HepG2 (cell line): ENCODE measurements around the gene AMZ2. TPM values are rescaled to one million over a fixed set of nuclear protein-coding genes. Genes with fewer than 3 reads are reported as not detected.

ENCODE experiments used
- KDM6A ChIP-seq: IDR thresholded peaks from 2 replicates; pipeline ENCODE4 v1.6.1; 2016; ENCODE audit warnings: low read depth
- MED1 ChIP-seq: sonication (generic); formaldehyde crosslinking; IDR thresholded peaks from 2 replicates; pipeline ENCODE4 v1.4.0; 2020; ENCODE audit warnings: missing genetic modification reagents
- NPAS2 ChIP-seq: sonication (generic); formaldehyde crosslinking; IDR thresholded peaks from 2 replicates; pipeline ENCODE4 v1.8.0; 2022; ENCODE audit warnings: mild to moderate bottlenecking, missing genetic modification reagents, borderline replicate concordance
- SOX13 ChIP-seq, 3 experiments: fragments of 450-650 bp in 1 of 3; sonication (generic) in 1 of 3; formaldehyde crosslinking in 1 of 3; IDR thresholded peaks in 2 of 3; conservative IDR thresholded peaks in 1 of 3; 2 replicates each; pipeline versions ENCODE4 v1.5.0 to v1.6.1; 2016 to 2020; ENCODE audit warnings: antibody characterized with exemption in 1 of 3, mild to moderate bottlenecking in 1 of 3, missing compliant biosample characterization in 1 of 3, missing genetic modification reagents in 1 of 3, moderate library complexity in 1 of 3
- XBP1 ChIP-seq: sonication (generic); formaldehyde crosslinking; IDR thresholded peaks from 2 replicates; pipeline ENCODE4 v1.5.0; 2020; ENCODE audit warnings: missing genetic modification reagents
- ZNF225 ChIP-seq: sonication (generic); formaldehyde crosslinking; IDR thresholded peaks from 2 replicates; pipeline ENCODE4 v1.4.0; 2020; ENCODE audit warnings: mild to moderate bottlenecking, missing genetic modification reagents
- ZNF235 ChIP-seq: sonication (generic); formaldehyde crosslinking; IDR thresholded peaks from 2 replicates; pipeline ENCODE4 v1.8.1; 2023; ENCODE audit warnings: mild to moderate bottlenecking, missing genetic modification reagents, borderline replicate concordance
- ZNF431 ChIP-seq: sonication (generic); formaldehyde crosslinking; IDR thresholded peaks from 2 replicates; pipeline ENCODE4 v1.9.0; 2022; ENCODE audit warnings: missing genetic modification reagents, low read depth, mild to moderate bottlenecking, borderline replicate concordance
- polyA plus RNA-seq, 8 experiments: library from polyadenylated mRNA; depleted of rRNA in 3 of 8; stranded (reverse) in 7 of 8; unstranded in 1 of 8; fragments of >200 nt; fragmentation: Illumina TruSeq in 4 of 8; extraction: Trizol in 4 of 8; gene quantifications; 2 replicates each; pipeline versions ENCODE4 v1.2.1 to v1.2.3, GENCODE V29; 2011 to 2016; ENCODE audit warnings: low read depth in 4 of 8, missing spikeins in 1 of 8, mixed read lengths in 1 of 8; ENCODE audit not compliant: insufficient read depth in 1 of 8
- total RNA-seq, 5 experiments: library from RNA; depleted of rRNA; stranded (reverse); fragments of >200 nt; fragmentation: Illumina TruSeq; extraction: Trizol; gene quantifications; 2 replicates each; pipeline ENCODE4 v1.2.3, GENCODE V29; 2016; ENCODE audit warnings: low read depth in 1 of 5
- TF ChIP-seq, protein P1 (sequence below): IDR thresholded peaks from 2 replicates; pipeline ENCODE4 v1.6.1; 2016; ENCODE audit warnings: control low read depth
- TF ChIP-seq, protein P2 (sequence below): sonication (generic); formaldehyde crosslinking; IDR thresholded peaks from 2 replicates; pipeline ENCODE4 v1.4.0; 2020; ENCODE audit warnings: missing genetic modification reagents

The AMZ2 gene
- total and polyA plus RNA-seq, 2 of the 13 experiments (the other 11 are each of a cell fraction or from before 2014, with no cell fraction given) = 86.9 to 90.2 TPM

DNA sequence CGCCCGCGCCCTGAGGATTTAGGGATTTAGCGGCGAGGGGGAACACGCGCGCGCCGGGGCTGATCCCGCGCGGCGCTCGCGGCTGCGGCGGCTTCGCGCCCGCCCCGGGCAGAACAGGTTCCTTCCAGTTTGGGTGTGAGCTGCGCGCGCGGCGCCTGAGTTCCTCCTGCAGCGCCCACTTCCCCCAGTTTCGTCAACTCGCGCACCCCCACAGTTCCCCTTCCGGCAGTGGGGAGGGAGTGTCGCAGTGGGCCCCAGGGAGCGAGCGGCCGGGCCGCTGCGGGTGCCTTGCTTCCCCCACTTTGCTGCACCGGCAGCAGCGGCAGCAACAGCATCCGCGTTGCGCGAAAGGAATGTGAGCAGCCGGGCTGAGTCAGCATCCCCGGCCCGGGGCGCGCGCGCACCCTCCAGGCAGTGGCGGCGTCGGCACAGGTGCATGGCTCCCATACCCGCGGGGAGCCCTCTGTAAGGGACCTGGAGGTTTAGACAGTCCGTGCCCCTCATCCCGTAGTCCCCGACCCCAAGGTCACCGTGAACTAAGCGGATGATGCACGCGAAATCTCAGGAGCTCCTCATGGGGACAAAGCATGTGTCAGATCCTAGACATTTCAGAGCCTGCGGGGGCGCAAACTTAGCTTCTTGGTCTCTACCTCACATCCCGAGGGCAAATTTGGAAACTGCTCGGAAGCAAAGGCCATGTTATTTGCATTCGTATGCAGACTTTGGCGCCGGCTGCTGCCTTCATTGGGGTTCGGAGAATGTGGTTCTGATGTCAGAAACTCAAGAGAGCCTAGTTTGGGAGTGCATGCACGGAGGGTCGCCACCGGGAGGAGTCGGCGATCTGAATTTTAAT, 44.2 kb downstream of the AMZ2 start (continued):
- TF ChIP-seq, protein P1, sequence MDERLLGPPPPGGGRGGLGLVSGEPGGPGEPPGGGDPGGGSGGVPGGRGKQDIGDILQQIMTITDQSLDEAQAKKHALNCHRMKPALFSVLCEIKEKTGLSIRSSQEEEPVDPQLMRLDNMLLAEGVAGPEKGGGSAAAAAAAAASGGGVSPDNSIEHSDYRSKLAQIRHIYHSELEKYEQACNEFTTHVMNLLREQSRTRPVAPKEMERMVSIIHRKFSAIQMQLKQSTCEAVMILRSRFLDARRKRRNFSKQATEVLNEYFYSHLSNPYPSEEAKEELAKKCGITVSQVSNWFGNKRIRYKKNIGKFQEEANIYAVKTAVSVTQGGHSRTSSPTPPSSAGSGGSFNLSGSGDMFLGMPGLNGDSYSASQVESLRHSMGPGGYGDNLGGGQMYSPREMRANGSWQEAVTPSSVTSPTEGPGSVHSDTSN (CRISPR knock-in tag) = no peak
- peak; percentile 40; the same call in 1 of the 2 replicates for TF ChIP-seq SOX13 (IDR thresholded peaks at IDR 0.05)
- TF ChIP-seq SOX13 (CRISPR knock-in tag; conservative IDR thresholded peaks at IDR 0.05 in 1 of 2, IDR thresholded peaks at IDR 0.05 in 1 of 2) = peak in 1 of 2 experiments; percentile 38; a peak in 2 of 4 replicates
- TF ChIP-seq ZNF235 = no peak
- TF ChIP-seq, protein P2, sequence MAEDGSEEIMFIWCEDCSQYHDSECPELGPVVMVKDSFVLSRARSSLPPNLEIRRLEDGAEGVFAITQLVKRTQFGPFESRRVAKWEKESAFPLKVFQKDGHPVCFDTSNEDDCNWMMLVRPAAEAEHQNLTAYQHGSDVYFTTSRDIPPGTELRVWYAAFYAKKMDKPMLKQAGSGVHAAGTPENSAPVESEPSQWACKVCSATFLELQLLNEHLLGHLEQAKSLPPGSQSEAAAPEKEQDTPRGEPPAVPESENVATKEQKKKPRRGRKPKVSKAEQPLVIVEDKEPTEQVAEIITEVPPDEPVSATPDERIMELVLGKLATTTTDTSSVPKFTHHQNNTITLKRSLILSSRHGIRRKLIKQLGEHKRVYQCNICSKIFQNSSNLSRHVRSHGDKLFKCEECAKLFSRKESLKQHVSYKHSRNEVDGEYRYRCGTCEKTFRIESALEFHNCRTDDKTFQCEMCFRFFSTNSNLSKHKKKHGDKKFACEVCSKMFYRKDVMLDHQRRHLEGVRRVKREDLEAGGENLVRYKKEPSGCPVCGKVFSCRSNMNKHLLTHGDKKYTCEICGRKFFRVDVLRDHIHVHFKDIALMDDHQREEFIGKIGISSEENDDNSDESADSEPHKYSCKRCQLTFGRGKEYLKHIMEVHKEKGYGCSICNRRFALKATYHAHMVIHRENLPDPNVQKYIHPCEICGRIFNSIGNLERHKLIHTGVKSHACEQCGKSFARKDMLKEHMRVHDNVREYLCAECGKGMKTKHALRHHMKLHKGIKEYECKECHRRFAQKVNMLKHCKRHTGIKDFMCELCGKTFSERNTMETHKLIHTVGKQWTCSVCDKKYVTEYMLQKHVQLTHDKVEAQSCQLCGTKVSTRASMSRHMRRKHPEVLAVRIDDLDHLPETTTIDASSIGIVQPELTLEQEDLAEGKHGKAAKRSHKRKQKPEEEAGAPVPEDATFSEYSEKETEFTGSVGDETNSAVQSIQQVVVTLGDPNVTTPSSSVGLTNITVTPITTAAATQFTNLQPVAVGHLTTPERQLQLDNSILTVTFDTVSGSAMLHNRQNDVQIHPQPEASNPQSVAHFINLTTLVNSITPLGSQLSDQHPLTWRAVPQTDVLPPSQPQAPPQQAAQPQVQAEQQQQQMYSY (CRISPR knock-in tag) = no peak
- TF ChIP-seq ZNF225 (CRISPR knock-in tag) = no peak
- no peak for TF ChIP-seq ZNF431 (CRISPR knock-in tag)
- TF ChIP-seq XBP1 (CRISPR knock-in tag) = no peak
- no peak for TF ChIP-seq NPAS2
- no peak for TF ChIP-seq KDM6A (CRISPR knock-in tag)
- TF ChIP-seq MED1 (CRISPR knock-in tag) = peak; percentile 66
